KMS-11 (cell line): ENCODE measurements around the gene CDK11B.
A peak's percentile ranks its signal among the peaks of the same experiment; 100 is the strongest.

ENCODE experiments used
- H2AFZ ChIP-seq: fragments of 200-600 bp; sonication (generic); 2 replicates; pipeline ENCODE4 v1.6.1; 2016; ENCODE audit warnings: antibody characterized with exemption, mixed run types, low read depth
- H3K27ac ChIP-seq: fragments of 200-600 bp; sonication (generic); 2 replicates; pipeline ENCODE4 v1.6.1; 2016; ENCODE audit warnings: mild to moderate bottlenecking, mixed run types
- H3K27me3 ChIP-seq: fragments of 200-600 bp; sonication (generic); 2 replicates; pipeline ENCODE4 v1.6.1; 2017; ENCODE audit warnings: mild to moderate bottlenecking, low read depth, mixed run types, moderate library complexity; ENCODE audit not compliant: insufficient read depth
- H3K36me3 ChIP-seq: fragments of 200-600 bp; sonication (generic); 2 replicates; pipeline ENCODE4 v1.6.1; 2017; ENCODE audit warnings: mild to moderate bottlenecking, mixed run types; ENCODE audit not compliant: insufficient read depth
- H3K4me1 ChIP-seq: fragments of 200-600 bp; sonication (generic); 2 replicates; pipeline ENCODE4 v1.6.1; 2016; ENCODE audit warnings: mild to moderate bottlenecking, low read depth, mixed run types; ENCODE audit not compliant: poor library complexity, severe bottlenecking
- H3K4me2 ChIP-seq: fragments of 200-600 bp; sonication (generic); 2 replicates; pipeline ENCODE4 v1.7.0; 2016; ENCODE audit warnings: mild to moderate bottlenecking, mixed run types
- H3K4me3 ChIP-seq: fragments of 200-600 bp; sonication (generic); IDR thresholded peaks from 2 replicates; pipeline ENCODE4 v1.6.1; 2017; ENCODE audit warnings: low read depth, low read length, mixed read lengths; ENCODE audit not compliant: insufficient read depth
- H3K79me2 ChIP-seq: fragments of 200-600 bp; sonication (generic); 2 replicates; pipeline ENCODE4 v1.6.1; 2016; ENCODE audit warnings: low read depth, mixed run types; ENCODE audit not compliant: insufficient read depth
- H3K9ac ChIP-seq: fragments of 200-600 bp; sonication (generic); 2 replicates; pipeline ENCODE4 v1.6.1; 2016; ENCODE audit warnings: mild to moderate bottlenecking, mixed run types
- H4K20me1 ChIP-seq: fragments of 200-600 bp; sonication (generic); 2 replicates; pipeline ENCODE4 v1.6.1; 2016; ENCODE audit warnings: mild to moderate bottlenecking, mixed run types; ENCODE audit not compliant: insufficient read depth
- CTCF ChIP-seq: fragments of 200-600 bp; sonication (generic); conservative IDR thresholded peaks from 2 replicates; pipeline ENCODE4 v1.6.1; 2017; ENCODE audit warnings: low read depth, mild to moderate bottlenecking, antibody characterized with exemption, low read length, moderate library complexity, mixed read lengths

CDK11B gene

DNA sequence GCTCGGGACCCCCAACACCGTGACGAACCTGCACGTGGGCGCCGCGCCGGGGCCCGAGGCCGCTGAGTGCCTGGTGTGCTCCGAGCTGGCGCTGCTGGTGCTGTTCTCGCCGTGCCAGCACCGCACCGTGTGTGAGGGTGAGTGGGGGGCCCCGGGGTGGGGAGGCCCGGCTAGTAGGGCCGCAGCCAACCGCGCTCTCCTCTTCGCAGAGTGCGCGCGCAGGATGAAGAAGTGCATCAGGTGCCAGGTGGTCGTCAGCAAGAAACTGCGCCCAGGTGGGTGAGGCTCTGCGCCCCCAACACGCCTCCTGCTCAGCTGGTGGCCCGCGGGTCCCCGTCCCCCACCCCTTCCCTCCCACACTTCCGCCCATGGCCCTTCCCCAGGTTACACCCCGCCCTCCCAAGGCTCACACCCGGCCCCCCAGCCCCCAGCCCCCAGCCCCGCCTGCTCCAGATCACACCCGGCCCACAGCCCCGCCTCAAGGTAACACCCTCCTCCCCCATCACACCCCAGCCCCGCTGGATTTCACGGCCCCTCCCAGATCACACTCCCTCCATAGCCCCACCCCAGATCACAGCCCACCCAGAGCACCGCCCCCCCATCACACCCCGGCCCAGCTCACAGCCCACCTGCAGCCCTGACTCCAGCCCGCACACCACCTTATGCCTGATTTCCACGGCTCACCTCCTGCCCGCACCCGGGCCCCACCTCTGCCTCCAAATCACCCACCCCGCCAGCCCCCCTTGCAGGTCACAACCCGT lies 29.2 kb downstream of the CDK11B start:
- Histone ChIP-seq H2AFZ (no peak overlapping the region), H3K4me3 (peak overlapping the region; percentile 61), H3K36me3 (no peaks in the 10 kb centered on the region), H3K27me3 (no peaks in the 10 kb centered on the region), H3K79me2 (no peaks in the 10 kb centered on the region), H3K4me1 (no peaks in the 10 kb centered on the region), H3K9ac (peak overlapping the region; percentile 22; the same call in 1 of the 2 replicates), H3K4me2 (peak overlapping the region; percentile 82; the same call in 1 of the 2 replicates), H4K20me1 (no peaks in the 10 kb centered on the region), H3K27ac (peak overlapping the region; percentile 48)
- TF ChIP-seq CTCF: no peak

- Histone ChIP-seq H2AFZ (no peak overlapping the region), H3K4me2 (no peak overlapping the region), H3K36me3 (no peaks in the 10 kb centered on the region), H3K79me2 (no peaks in the 10 kb centered on the region), H3K4me1 (no peaks in the 10 kb centered on the region), H3K4me3 (no peak overlapping the region), H3K27ac (peak overlapping the region; percentile 48), H3K27me3 (no peaks in the 10 kb centered on the region), H4K20me1 (no peaks in the 10 kb centered on the region), H3K9ac (peak overlapping the region; percentile 22; the same call in 1 of the 2 replicates)
- no peak for TF ChIP-seq CTCF
These were observed 29.9 kb downstream of the CDK11B start for GRCh38 chr1:1628754-1629429.

GRCh38 chr1:1627829-1628753 lies 30.7 kb downstream of the CDK11B start:
- H3K4me2 ChIP-seq: no peak overlapping the region
- no peaks in the 10 kb centered on the region for H3K79me2 ChIP-seq
- no peaks in the 10 kb centered on the region for H3K4me1 ChIP-seq
- no peak overlapping the region for H2AFZ ChIP-seq
- no peak overlapping the region for H3K27ac ChIP-seq
- no peak overlapping the region for H3K4me3 ChIP-seq
- no peaks in the 10 kb centered on the region for H3K36me3 ChIP-seq
- H3K9ac ChIP-seq: no peak overlapping the region
- no peaks in the 10 kb centered on the region for H3K27me3 ChIP-seq
- TF ChIP-seq CTCF: no peak
- H4K20me1 ChIP-seq: no peaks in the 10 kb centered on the region

DNA sequence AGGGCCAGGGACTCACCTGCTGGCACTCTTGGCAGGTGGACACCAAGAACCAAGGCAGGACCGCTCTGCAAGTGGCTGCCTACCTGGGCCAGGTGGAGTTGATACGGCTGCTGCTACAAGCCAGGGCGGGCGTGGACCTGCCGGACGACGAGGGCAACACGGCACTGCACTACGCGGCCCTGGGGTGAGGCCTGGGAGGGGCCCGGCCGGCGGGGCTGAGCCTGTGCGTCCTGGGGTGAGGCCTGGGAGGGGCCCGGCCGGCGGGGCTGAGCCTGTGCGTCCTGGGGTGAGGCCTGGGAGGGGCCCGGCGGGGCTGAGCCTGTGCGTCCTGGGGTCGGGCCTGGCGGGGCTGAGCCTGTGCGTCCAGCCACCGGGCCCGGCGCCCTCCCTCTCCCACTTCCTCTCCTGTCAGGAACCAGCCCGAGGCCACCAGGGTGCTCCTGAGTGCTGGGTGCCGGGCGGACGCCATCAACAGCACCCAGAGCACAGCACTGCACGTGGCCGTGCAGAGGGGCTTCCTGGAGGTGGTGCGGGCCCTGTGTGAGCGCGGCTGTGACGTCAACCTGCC lies 31.5 kb downstream of the CDK11B start:
- Histone ChIP-seq H3K4me2 (no peak overlapping the region), H3K27ac (no peak overlapping the region)
- TF ChIP-seq CTCF: no peak

More for the DNA sequence above, 31.5 kb downstream of the CDK11B start:
- H4K20me1 ChIP-seq: no peaks in the 10 kb centered on the region
- no peaks in the 10 kb centered on the region for H3K27me3 ChIP-seq
- no peaks in the 10 kb centered on the region for H3K36me3 ChIP-seq
- no peaks in the 10 kb centered on the region for H3K4me1 ChIP-seq
- H3K79me2 ChIP-seq: no peaks in the 10 kb centered on the region
- H2AFZ ChIP-seq: no peak overlapping the region
- H3K4me3 ChIP-seq: no peak overlapping the region
- no peak overlapping the region for H3K9ac ChIP-seq
